IMR-90 (cell line): ENCODE measurements around the gene DIAPH1.

Source experiments
- CEBPB ChIP-seq: IDR thresholded peaks from 2 replicates; pipeline ENCODE4 v1.6.1; 2012; ENCODE audit warnings: low read depth, low read length, improper control_type of control experiment
- CHD1 ChIP-seq: IDR thresholded peaks from 2 replicates; pipeline ENCODE4 v1.6.1; 2012; ENCODE audit warnings: low read depth, low read length, improper control_type of control experiment
- FOS ChIP-seq: fragments of 150-350 bp; IDR thresholded peaks from 2 replicates; pipeline ENCODE4 v1.6.1; 2016; ENCODE audit warnings: low read depth, low read length
- MAZ ChIP-seq: IDR thresholded peaks from 2 replicates; pipeline ENCODE4 v1.6.1; 2012; ENCODE audit warnings: low read depth, mild to moderate bottlenecking, low read length, improper control_type of control experiment, moderate library complexity, borderline replicate concordance
- MXI1 ChIP-seq: IDR thresholded peaks from 2 replicates; pipeline ENCODE4 v1.6.1; 2012; ENCODE audit warnings: low read depth, mild to moderate bottlenecking, low read length, moderate library complexity, borderline replicate concordance
- NFE2L2 ChIP-seq: fragments of 150-350 bp; IDR thresholded peaks from 2 replicates; pipeline ENCODE4 v1.6.1; 2016; ENCODE audit warnings: low read depth, mild to moderate bottlenecking, low read length
- POLR2A ChIP-seq: IDR thresholded peaks from 2 replicates; pipeline ENCODE4 v1.6.1; 2012; ENCODE audit warnings: mild to moderate bottlenecking, low read depth, low read length
- RAD21 ChIP-seq: IDR thresholded peaks from 2 replicates; pipeline ENCODE4 v1.6.1; 2012; ENCODE audit warnings: low read length, improper control_type of control experiment
- RCOR1 ChIP-seq: IDR thresholded peaks from 2 replicates; pipeline ENCODE4 v1.6.1; 2012; ENCODE audit warnings: mild to moderate bottlenecking, low read length, improper control_type of control experiment; ENCODE audit not compliant: insufficient replicate concordance
- RFX5 ChIP-seq: IDR thresholded peaks from 2 replicates; pipeline ENCODE4 v1.8.0; 2012; ENCODE audit warnings: low read depth, mild to moderate bottlenecking, low read length, moderate library complexity
- TF ChIP-seq, protein P1 (sequence below): conservative IDR thresholded peaks from 2 replicates; pipeline ENCODE4 v1.5.1; 2012; ENCODE audit warnings: mild to moderate bottlenecking, low read depth, low read length, improper control_type of control experiment
- TF ChIP-seq, protein P2 (sequence below): fragments of 150-350 bp; IDR thresholded peaks from 2 replicates; pipeline ENCODE4 v1.6.1; 2016; ENCODE audit warnings: low read depth, mild to moderate bottlenecking, low read length, moderate library complexity, borderline replicate concordance
- TF ChIP-seq, protein P3 (sequence below): fragments of 150-350 bp; IDR thresholded peaks from 2 replicates; pipeline ENCODE4 v1.6.1; 2017; ENCODE audit warnings: mild to moderate bottlenecking, antibody characterized with exemption, low read length, low read depth

DNA sequence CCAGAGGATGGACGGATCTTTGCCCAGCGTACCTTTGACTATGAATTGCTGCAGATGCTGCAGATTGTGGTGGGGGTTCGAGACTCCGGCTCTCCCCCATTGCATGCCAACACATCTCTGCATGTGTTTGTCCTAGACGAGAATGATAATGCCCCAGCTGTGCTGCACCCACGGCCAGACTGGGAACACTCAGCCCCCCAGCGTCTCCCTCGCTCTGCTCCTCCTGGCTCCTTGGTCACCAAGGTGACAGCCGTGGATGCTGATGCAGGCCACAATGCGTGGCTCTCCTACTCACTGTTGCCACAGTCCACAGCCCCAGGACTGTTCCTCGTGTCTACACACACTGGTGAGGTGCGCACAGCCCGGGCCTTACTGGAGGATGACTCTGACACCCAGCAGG is 128.0 kb downstream of the DIAPH1 start:
- TF ChIP-seq RFX5 = no peak
- TF ChIP-seq, protein P1, sequence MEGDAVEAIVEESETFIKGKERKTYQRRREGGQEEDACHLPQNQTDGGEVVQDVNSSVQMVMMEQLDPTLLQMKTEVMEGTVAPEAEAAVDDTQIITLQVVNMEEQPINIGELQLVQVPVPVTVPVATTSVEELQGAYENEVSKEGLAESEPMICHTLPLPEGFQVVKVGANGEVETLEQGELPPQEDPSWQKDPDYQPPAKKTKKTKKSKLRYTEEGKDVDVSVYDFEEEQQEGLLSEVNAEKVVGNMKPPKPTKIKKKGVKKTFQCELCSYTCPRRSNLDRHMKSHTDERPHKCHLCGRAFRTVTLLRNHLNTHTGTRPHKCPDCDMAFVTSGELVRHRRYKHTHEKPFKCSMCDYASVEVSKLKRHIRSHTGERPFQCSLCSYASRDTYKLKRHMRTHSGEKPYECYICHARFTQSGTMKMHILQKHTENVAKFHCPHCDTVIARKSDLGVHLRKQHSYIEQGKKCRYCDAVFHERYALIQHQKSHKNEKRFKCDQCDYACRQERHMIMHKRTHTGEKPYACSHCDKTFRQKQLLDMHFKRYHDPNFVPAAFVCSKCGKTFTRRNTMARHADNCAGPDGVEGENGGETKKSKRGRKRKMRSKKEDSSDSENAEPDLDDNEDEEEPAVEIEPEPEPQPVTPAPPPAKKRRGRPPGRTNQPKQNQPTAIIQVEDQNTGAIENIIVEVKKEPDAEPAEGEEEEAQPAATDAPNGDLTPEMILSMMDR = no peak
- TF ChIP-seq MXI1 = no peak
- TF ChIP-seq POLR2A = no peak
- TF ChIP-seq CEBPB = no peak
- TF ChIP-seq RAD21 = no peak
- TF ChIP-seq, protein P2, sequence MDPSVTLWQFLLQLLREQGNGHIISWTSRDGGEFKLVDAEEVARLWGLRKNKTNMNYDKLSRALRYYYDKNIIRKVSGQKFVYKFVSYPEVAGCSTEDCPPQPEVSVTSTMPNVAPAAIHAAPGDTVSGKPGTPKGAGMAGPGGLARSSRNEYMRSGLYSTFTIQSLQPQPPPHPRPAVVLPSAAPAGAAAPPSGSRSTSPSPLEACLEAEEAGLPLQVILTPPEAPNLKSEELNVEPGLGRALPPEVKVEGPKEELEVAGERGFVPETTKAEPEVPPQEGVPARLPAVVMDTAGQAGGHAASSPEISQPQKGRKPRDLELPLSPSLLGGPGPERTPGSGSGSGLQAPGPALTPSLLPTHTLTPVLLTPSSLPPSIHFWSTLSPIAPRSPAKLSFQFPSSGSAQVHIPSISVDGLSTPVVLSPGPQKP = no peak
- no peak for TF ChIP-seq MAZ
- TF ChIP-seq FOS = no peak
- TF ChIP-seq, protein P3, sequence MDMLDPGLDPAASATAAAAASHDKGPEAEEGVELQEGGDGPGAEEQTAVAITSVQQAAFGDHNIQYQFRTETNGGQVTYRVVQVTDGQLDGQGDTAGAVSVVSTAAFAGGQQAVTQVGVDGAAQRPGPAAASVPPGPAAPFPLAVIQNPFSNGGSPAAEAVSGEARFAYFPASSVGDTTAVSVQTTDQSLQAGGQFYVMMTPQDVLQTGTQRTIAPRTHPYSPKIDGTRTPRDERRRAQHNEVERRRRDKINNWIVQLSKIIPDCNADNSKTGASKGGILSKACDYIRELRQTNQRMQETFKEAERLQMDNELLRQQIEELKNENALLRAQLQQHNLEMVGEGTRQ = no peak
- no peak for TF ChIP-seq CHD1
- no peak for TF ChIP-seq RCOR1
- no peak for TF ChIP-seq NFE2L2
